ENCODE results near the gene SYT13. TPM values are rescaled to one million over a fixed set of nuclear protein-coding genes. Genes with fewer than 3 reads are reported as not detected.

Gene SYT13
- total RNA-seq, 1 experiment from 2014 or later: 1.4 TPM

- TF ChIP-seq, protein P1, sequence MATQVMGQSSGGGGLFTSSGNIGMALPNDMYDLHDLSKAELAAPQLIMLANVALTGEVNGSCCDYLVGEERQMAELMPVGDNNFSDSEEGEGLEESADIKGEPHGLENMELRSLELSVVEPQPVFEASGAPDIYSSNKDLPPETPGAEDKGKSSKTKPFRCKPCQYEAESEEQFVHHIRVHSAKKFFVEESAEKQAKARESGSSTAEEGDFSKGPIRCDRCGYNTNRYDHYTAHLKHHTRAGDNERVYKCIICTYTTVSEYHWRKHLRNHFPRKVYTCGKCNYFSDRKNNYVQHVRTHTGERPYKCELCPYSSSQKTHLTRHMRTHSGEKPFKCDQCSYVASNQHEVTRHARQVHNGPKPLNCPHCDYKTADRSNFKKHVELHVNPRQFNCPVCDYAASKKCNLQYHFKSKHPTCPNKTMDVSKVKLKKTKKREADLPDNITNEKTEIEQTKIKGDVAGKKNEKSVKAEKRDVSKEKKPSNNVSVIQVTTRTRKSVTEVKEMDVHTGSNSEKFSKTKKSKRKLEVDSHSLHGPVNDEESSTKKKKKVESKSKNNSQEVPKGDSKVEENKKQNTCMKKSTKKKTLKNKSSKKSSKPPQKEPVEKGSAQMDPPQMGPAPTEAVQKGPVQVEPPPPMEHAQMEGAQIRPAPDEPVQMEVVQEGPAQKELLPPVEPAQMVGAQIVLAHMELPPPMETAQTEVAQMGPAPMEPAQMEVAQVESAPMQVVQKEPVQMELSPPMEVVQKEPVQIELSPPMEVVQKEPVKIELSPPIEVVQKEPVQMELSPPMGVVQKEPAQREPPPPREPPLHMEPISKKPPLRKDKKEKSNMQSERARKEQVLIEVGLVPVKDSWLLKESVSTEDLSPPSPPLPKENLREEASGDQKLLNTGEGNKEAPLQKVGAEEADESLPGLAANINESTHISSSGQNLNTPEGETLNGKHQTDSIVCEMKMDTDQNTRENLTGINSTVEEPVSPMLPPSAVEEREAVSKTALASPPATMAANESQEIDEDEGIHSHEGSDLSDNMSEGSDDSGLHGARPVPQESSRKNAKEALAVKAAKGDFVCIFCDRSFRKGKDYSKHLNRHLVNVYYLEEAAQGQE (IDR thresholded peaks at IDR 0.05; ENCODE audit: low read depth): no peak
- no peak for TF ChIP-seq EGR1 (IDR thresholded peaks at IDR 0.05; ENCODE audit: low read depth)
- TF ChIP-seq CBX3 (IDR thresholded peaks at IDR 0.05; ENCODE audit: low read depth): no peak
- no peak for TF ChIP-seq ELF1 (IDR thresholded peaks at IDR 0.05; ENCODE audit: borderline replicate concordance, low read depth)
- TF ChIP-seq SP1 (IDR thresholded peaks at IDR 0.05; ENCODE audit: low read depth): no peak
- no peak for TF ChIP-seq ZFX (IDR thresholded peaks at IDR 0.05)
- TF ChIP-seq, protein P2, sequence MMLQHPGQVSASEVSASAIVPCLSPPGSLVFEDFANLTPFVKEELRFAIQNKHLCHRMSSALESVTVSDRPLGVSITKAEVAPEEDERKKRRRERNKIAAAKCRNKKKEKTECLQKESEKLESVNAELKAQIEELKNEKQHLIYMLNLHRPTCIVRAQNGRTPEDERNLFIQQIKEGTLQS (IDR thresholded peaks at IDR 0.05): no peak
Observed at GRCh38 chr11:45266676-45267020, 19.5 kb downstream of the SYT13 start (continued).

DNA sequence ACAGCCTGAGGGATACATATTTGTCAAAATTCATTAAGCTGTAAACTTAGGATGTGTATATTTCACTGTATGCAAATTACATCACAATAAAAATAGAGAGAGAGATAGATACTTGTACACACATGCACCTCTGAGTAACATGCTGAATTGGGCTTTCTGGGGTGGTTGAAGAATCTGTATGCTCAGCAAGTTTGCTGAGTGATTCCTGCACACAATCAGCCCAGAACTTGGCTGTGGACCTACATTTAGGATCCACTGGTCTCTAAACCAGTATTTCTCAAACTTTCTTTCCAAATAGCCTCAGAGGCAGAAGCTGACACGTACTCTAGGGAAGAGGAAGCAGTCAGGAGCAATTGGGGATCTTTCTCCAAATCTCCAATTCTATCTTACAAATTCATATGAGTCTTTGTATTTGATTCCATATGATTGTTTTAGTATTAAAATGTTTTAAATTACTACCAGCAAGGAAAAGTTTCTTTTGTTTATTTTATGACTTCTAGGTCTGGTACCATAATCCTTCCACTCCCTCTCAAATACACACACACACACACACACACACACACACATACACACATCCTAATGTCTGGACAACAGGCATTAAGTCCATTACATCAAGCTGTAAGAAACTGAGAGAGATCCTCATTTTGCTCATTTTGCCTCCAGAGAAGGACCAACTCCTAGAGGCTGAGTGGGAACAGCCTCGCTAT is 20.0 kb downstream of the SYT13 start:
- Histone ChIP-seq H3K79me2 (ENCODE audit: insufficient read depth, low read length) (no peaks in the 10 kb centered on the region), H3K9me2 (ENCODE audit: insufficient read depth) (no peaks in the 10 kb centered on the region), H3K27me3 (ENCODE audit: insufficient read depth, low read length) (no peaks in the 10 kb centered on the region), H2AFZ (ENCODE audit: low read depth, low read length, poor library complexity, severe bottlenecking) (no peak overlapping the region), H3K4me1 (ENCODE audit: control insufficient read depth in 1 of 2, insufficient read depth in 2 of 2, low read length in 2 of 2) (peaks cover 8 to 33% of the 10 kb centered on the region in 2 experiments), H3K4me3 (replicated peaks in 1 of 2; ENCODE audit: low read depth in 1 of 2, low read length in 2 of 2) (no peak overlapping the region), H3K27ac (ENCODE audit: low read depth, low read length) (no peak overlapping the region), H4K20me1 (ENCODE audit: insufficient read depth) (no peaks in the 10 kb centered on the region), H3K9me3 (ENCODE audit: control insufficient read depth in 1 of 2, insufficient read depth in 1 of 2, low read depth in 1 of 2, low read length in 2 of 2) (no peaks in the 10 kb centered on the region), H3K4me2 (ENCODE audit: low read length) (no peak overlapping the region), H3K36me3 (ENCODE audit: control insufficient read depth in 1 of 2, insufficient read depth in 2 of 2, low read length in 2 of 2) (no peaks in the 10 kb centered on the region), H3K9ac (ENCODE audit: low read length) (no peak overlapping the region)
- ATAC-seq (no peak), DNase-seq (ENCODE audit: low read depth, low spot score) (no peak)
- TF ChIP-seq, protein P2 (IDR thresholded peaks at IDR 0.05): no peak
- no peak for TF ChIP-seq CEBPB (IDR thresholded peaks at IDR 0.05; ENCODE audit: low read depth)
- TF ChIP-seq FOSL1 (IDR thresholded peaks at IDR 0.05; ENCODE audit: low read depth): no peak
- no peak for TF ChIP-seq TCF7L2 (IDR thresholded peaks at IDR 0.05; ENCODE audit: borderline replicate concordance, extremely low read depth, insufficient read depth, insufficient read length)
- no peak for TF ChIP-seq MAX (IDR thresholded peaks at IDR 0.05)
- TF ChIP-seq ZBTB33 (IDR thresholded peaks at IDR 0.05; ENCODE audit: extremely low read depth, insufficient replicate concordance, low read length): no peak
- TF ChIP-seq ZNF274 (IDR thresholded peaks at IDR 0.05; ENCODE audit: low read depth, low read length): no peak
- no peak for TF ChIP-seq RAD21 (IDR thresholded peaks at IDR 0.05; ENCODE audit: low read depth)
- no peak for TF ChIP-seq ELF1 (IDR thresholded peaks at IDR 0.05; ENCODE audit: borderline replicate concordance, low read depth)
- TF ChIP-seq EGR1 (IDR thresholded peaks at IDR 0.05; ENCODE audit: low read depth): no peak
- no peak for TF ChIP-seq EZH2 (IDR thresholded peaks at IDR 0.05)
- no peak for TF ChIP-seq SP1 (IDR thresholded peaks at IDR 0.05; ENCODE audit: low read depth)
- no peak for TF ChIP-seq SIN3A (IDR thresholded peaks at IDR 0.05; ENCODE audit: low read depth)
- TF ChIP-seq POLR2A (IDR thresholded peaks at IDR 0.05; ENCODE audit: borderline replicate concordance, extremely low read depth, insufficient read depth, insufficient read length): no peak
- no peak for TF ChIP-seq CBX3 (IDR thresholded peaks at IDR 0.05; ENCODE audit: low read depth)
- CTCF ChIA-PET: interaction anchor here (0.6 to 1.2 kb wide), 4 partner anchors 14 to 26 kb away, joined by 3 to 6 read pairs (median 4); no protein-coding TSS in a partner anchor
- POLR2A ChIA-PET: no interaction called here
- RAD21 ChIA-PET (ENCODE audit: low non-redundant PET in 1 of 2, low total read pairs in 2 of 2, uncharacterized antibody in 2 of 2, unreplicated experiment in 2 of 2): no interaction called here
- no TSS peak for BruUV-seq (replicated peaks)
- intact Hi-C loops (cut with micrococcal nuclease): no loop called here
